NAMALWA (cell line): ENCODE measurements around the gene DQX1.

ENCODE experiments used
- DNase-seq: peaks from one replicate; pipeline ENCODE4 v3.0.0-alpha.2; 2015; ENCODE audit warnings: low spot score

Gene DQX1

GRCh38 chr2:74554820-74555531, 28.9 kb upstream of the DQX1 start:
- peak; percentile 31 for DNase-seq

DNA sequence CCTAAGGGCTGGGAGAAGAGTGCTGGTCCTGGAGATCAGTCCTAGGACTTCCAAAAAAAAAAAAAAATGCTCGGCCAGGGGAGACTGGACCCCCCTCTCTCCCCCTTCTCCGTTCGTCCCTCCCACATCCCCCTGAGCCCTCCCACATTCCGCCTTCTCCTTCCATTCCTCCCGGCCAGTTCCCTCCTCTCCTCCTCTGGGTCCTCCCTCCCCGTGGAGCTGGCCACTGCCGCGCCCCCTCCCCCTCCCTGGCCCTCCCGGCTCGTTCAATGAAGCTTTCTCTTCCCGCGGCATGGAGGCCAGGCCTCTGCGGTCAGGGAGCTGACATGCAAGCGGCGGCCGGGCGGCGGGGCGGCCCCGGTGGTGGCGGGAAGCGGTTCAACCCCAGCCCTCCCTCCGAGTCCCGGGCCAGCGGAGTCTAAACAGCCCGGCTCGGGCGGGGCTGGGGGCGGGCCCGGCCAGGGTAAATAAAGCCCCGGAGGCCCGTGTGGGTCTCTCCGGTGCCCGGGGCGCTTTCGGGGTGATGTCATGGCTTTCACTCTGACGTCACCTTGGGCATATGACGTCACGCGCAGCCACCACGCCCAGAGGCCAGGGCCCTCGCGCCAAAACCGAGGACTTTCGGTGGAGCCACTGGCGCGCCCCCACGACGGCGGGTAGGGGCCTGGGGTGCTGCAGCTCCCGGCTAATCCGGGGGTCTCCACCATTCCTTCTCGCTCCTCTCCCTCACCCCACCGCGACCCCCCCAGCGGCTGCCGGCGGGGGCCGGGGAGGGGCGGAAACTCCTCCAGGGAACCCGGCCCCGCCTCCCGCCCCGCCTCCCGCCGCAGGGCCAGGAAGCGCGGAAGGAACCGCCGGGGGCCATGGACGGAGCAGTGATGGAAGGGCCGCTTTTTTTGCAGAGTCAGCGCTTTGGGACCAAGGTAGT, 28.1 kb upstream of the DQX1 start, which contains the start of the genes DOK1 and LOXL3:
DOK1 (plus strand) TSS at position 829 of the 928 bp plus-strand sequence; CDS start at position 864, 35 bp downstream.
LOXL3 (minus strand) TSS at position 51 of the 928 bp plus-strand sequence. CDS start 1,308 bp downstream, outside the sequence.
- DNase-seq, result peak; percentile 71

GRCh38 chr2:74552914-74553811, 27.1 kb upstream of the DQX1 start:
- no peak for DNase-seq

DNA sequence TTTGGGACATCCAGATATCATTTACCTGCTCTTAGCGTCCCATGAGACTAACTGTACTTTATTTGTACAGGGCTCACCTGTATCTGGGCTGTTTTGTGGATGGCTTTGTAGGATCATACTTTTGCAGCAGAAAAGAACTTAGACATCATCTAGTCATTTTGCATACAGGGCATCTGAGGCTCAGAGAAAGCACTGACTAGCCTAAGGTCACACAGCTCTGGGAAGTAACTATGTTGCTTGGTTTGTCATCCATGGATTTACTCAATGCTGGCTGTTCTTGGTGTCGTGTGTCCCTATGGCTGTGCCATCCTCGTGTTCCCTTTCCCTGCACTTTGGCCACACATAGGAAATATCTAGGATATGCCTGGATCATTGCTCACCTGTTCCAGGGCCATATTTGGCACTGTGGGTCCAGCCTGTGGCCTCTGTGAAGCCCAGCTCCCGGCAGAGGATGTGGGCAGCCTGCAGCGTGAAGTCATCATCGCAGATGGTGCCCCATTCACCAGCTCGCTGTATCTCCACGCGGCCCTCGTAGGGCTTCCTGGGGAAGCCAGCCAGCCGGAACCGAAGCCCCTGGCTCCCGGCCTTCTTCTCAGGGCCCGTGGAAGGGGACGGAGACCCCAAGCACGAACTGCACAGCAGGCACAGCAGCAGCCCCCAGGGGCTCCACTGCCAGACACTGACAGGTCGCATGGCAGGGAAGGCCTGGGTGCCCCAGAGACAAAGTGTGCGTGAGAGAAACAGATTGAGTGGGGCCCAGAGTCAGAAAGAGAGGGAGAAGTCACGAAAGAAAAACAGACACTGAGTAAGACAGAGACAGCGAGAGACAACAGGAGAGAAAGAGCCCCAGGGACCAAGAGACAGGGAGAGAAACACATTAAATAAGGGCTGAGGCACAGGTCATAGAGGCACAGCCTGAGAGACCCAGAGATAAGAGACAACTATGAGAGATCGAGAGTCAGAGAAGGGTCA, 26.2 kb upstream of the DQX1 start:
- no peak for DNase-seq

DNA sequence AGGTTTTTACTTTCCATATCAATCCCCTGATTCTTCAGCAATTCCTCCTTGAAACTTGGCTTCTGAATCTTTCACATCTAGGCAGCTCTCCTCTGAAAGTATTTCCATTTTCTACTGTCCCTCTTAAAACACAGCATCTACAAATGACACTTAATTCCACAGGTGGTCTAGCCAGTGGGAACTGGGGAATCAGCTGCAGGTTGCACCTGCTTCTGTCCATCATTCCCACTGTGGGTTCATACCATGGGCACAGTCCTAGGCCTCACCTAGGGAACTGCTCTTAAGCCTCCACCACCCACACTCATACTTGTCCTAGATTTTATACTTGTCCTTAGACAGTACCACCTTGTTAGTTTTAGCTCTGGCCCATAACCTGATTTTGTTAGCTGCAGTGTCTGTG, 25.5 kb upstream of the DQX1 start:
- DNase-seq, result no peak

GRCh38 chr2:74550231-74550630, 24.2 kb upstream of the DQX1 start:
- no peak for DNase-seq

DNA sequence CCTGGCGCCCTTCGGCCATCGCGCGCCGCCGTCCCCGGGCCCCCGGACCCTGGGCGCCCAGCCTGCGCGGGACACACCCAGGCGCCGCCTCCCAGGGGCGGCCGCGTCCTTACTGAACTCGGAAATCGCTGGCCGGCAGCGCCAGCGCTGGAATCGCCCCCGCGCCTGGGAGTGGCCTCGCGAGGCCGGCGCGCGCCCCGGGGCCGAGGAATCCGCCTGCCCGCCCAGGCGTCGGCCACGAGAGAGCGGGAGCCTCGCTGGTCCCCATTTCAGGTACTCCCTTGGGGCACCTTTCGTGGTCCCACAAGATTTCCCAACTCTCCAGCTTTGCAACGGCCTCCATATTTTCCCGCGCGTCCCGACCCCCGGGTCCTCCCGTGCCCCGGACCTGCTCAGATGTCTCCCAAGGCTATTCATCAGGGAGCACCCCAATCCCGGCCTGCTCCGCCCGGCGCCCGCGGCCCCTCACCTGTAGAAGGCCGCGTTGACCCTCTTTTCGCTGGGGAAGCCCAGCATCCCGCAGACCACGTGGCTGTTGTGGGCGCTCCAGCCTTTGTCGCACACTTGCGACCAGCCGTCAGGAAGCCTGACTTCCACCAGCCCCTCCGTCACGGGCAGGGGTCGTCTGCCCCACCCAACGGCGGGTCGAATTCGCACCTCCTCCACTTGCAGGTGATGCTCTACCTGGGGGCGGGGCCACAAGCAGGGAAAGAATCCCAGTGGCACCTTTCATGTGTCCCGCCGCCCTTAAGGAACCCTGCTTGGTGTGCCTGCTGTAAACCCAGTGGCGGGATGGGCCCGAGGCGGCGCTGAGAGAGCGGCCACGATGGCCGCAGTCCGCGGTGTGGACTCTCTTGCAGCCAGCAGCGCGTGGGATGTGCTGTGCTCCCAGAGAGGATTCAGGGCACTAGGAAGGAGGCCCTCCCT, 23.1 kb upstream of the DQX1 start:
- no peak for DNase-seq

DNA sequence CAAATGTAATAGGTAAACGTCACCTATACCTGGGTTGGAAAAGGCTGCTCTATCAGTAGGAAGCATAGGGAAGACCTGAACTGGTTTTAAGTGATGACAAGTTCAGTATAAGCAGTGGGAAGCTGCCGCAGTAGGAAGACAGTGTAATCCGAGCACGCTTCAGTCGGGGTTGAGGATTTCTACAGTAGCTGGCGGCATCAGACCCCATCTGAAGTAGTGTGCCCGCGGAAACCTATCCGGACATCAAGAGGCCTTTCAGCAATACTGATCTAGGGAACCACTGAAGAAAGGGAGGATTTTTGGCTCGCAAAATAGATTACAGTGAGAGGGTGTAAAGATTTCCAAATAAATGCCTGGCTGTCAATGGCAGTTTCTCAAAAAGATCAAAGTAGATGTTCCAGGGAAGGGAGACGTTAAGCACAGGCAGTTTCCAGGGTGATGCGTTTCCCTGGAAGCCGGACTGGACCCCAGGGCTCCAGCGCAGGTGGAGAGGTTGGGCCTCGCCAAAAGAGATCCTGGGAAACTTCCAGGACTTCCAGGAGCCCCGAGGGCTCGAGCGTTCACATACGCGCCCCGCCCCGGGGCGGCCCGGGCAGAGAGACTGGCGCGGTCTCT, 22.4 kb upstream of the DQX1 start:
- DNase-seq, result no peak

GRCh38 chr2:74546004-74546403, 20.0 kb upstream of the DQX1 start:
- no peak for DNase-seq

DNA sequence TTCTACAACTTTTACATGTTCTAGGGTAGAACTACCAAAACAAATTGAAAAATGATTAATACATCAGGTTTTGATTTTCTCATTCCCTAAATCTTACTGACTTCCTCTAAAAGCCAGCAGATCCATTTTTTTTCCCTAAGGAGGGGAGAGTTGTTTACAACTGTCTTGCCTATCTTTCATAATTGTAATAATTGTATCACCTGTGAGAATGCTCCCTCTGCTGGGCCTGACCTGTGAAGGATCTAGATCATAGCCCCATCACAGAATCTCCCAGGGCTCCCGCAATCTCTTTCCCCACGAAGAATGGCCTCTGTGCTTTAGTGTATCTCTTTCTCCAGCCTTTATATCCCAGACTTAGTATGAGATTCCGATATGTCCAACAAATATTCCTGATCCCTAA, 18.6 kb upstream of the DQX1 start:
- DNase-seq, result no peak

GRCh38 chr2:74542978-74543377, 16.9 kb upstream of the DQX1 start:
- DNase-seq, result no peak

DNA sequence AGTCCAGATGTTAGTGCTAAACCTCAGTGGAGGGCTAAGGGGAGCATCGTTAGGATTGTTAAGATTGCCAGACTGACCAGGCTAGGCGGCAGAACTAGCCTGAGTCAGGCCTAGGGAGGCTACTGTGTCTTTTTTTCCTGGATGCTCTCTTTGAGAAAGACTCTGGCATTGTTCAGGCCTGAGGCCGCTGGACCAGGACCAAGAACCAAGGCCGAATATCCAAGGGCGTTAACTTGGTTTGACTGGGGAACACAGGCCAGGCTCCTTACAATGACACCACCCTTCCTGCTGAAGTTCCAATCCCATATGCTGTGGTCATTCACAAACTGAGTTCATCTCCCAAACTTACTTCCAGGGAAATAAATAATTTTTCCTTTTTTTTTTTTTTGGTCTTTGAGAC, 14.3 kb upstream of the DQX1 start:
- no peak for DNase-seq

- no peak for DNase-seq
Observed at GRCh38 chr2:74538881-74539339, 12.9 kb upstream of the DQX1 start.

- no peak for DNase-seq
Observed at GRCh38 chr2:74537140-74537539, 11.1 kb upstream of the DQX1 start.

- no peak for DNase-seq
Observed at GRCh38 chr2:74536166-74536950, 10.3 kb upstream of the DQX1 start.

DNA sequence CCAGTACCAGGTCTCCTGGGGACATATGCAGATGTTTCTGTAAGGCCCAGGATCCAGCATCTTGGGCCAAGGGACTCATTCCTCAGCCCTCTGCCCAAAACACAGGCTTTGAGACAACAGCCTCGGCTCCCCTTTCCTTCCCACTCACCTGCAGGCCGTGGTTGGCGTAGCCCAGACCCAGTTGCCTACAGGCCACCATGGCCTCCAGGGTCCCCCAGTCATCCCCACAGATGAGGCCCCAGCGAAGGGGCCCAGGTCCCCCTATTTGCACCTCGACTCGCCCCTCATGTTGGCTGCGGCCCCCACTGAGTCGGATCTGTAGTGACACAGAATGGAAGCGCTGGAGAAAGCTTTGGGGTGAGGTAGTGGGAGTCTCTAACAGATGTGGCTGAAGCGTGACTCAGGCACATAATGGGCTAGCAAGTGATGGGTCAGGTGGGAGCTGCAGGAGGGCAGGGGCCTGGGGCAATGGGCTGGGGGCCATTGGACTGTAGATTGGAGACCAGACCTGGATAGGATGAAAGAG, 9.5 kb upstream of the DQX1 start:
- DNase-seq, result no peak

DNA sequence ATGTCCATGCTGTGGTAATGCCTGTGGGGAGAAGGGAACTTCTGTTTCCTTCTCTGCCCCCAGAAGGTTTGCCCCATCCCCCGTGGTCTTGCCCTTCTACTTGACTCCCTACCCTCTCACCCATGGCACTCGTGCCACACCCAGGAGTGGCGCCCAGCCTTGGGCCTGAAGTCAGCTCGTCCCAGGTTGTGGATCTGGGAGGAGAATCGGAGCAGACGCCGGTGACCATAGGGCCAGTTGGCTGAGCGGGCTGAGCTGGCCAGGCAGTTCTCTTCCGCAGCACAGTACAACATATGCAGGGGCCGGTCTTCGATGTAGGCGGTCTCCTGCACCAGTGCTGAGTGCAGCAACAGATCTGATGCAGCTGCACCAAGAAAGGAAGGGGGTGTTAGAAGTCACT, 8.4 kb upstream of the DQX1 start:
- DNase-seq, result no peak

GRCh38 chr2:74533464-74533863, 7.4 kb upstream of the DQX1 start:
- no peak for DNase-seq
